DND-41 (cell line): Measurements from ENCODE around the gene CYP19A1.
"Not testable (repeated sequence)": the region's sequence is repeated elsewhere in the genome, so short reads cannot be mapped to it uniquely, and the experiment has no call there.

Source experiments
- ATAC-seq: fragments of 200-7000 bp; cut with Tn5 transposase; 3 replicates; pipeline ENCODE4 v1.9.1; 2021; ENCODE audit warnings: low read depth; ENCODE audit not compliant: insufficient read depth
- DNase-seq: peaks from one replicate; pipeline ENCODE4 v3.0.0-alpha.2; 2020
- H2AFZ ChIP-seq: 2 replicates; pipeline ENCODE4 v1.6.0; 2012; ENCODE audit warnings: low read depth, low read length
- H3K27ac ChIP-seq: 2 replicates; pipeline ENCODE4 v1.5.1; 2012; ENCODE audit warnings: low read length, inconsistent platforms
- H3K27me3 ChIP-seq: fragments of 200-600 bp; sonication (generic); 2 replicates; pipeline ENCODE4 v1.6.0; 2012; ENCODE audit warnings: low read length, mild to moderate bottlenecking, inconsistent platforms; ENCODE audit not compliant: insufficient read depth, poor library complexity
- H3K36me3 ChIP-seq: 2 replicates; pipeline ENCODE4 v1.5.1; 2012; ENCODE audit warnings: low read length, inconsistent platforms; ENCODE audit not compliant: insufficient read depth
- H3K4me1 ChIP-seq: 2 replicates; pipeline ENCODE4 v1.5.1; 2012; ENCODE audit warnings: mild to moderate bottlenecking, low read length; ENCODE audit not compliant: insufficient read depth
- H3K4me2 ChIP-seq: 2 replicates; pipeline ENCODE4 v1.6.0; 2012; ENCODE audit warnings: mild to moderate bottlenecking, moderate library complexity, low read length, inconsistent platforms; ENCODE audit not compliant: insufficient read depth
- H3K4me3 ChIP-seq, 2 experiments: fragments of 200-600 bp in 1 of 2; shearing (Covaris generic) in 1 of 2; 2 replicates each; pipeline ENCODE4 v1.5.1; 2012 to 2016; ENCODE audit warnings: inconsistent platforms in 2 of 2, low read length in 2 of 2, mild to moderate bottlenecking in 2 of 2, low read depth in 1 of 2, moderate library complexity in 1 of 2
- H3K79me2 ChIP-seq: 2 replicates; pipeline ENCODE4 v1.6.0; 2012; ENCODE audit warnings: low read length, inconsistent platforms; ENCODE audit not compliant: insufficient read depth
- H3K9ac ChIP-seq: 2 replicates; pipeline ENCODE4 v1.6.0; 2012; ENCODE audit warnings: low read depth, mild to moderate bottlenecking, inconsistent platforms, low read length, moderate library complexity
- H3K9me3 ChIP-seq: 2 replicates; pipeline ENCODE4 v1.5.1; 2012; ENCODE audit warnings: low read length, moderate library complexity, mild to moderate bottlenecking, inconsistent platforms; ENCODE audit not compliant: insufficient read depth, severe bottlenecking
- H4K20me1 ChIP-seq: 2 replicates; pipeline ENCODE4 v1.6.0; 2012; ENCODE audit warnings: low read length; ENCODE audit not compliant: insufficient read depth
- EZH2 ChIP-seq: IDR thresholded peaks from 3 replicates; pipeline ENCODE4 v1.6.1; 2012; ENCODE audit warnings: borderline replicate concordance, low read depth, mild to moderate bottlenecking, moderate library complexity, low read length, inconsistent platforms; ENCODE audit not compliant: severe bottlenecking
- TF ChIP-seq, protein P1 (sequence below): IDR thresholded peaks from 2 replicates; pipeline ENCODE4 v1.5.1; 2012; ENCODE audit warnings: borderline replicate concordance, low read length, moderate library complexity, mild to moderate bottlenecking; ENCODE audit not compliant: poor library complexity, severe bottlenecking; ENCODE audit errors: extremely low read depth

CYP19A1 gene

DNA sequence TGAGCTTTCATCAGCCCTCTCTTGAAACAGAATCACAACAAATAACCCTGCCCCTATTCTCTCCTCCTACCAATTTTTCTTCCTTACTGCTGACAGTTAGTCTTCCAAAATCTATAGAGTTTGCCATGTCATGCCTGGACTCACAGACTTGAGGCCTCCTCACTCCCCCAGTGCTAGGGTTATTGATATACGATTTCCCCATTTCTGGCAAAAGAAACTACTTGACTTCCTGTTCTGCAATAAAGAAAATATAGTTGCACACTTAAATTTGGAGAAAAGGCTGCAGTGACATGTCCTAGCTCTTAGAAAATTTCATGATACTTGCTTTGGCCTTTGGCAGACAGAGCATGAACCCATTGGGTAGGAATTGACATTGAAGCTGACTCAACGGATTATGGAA, 75.9 kb downstream of the CYP19A1 start:
- no peak overlapping the region for H3K4me3 ChIP-seq
- no peaks in the 10 kb centered on the region for H3K9me3 ChIP-seq
- peaks cover 14% of the 10 kb centered on the region for H3K27me3 ChIP-seq
- no peaks in the 10 kb centered on the region for H3K79me2 ChIP-seq
- H3K4me1 ChIP-seq, result no peaks in the 10 kb centered on the region
- TF ChIP-seq, protein P1, sequence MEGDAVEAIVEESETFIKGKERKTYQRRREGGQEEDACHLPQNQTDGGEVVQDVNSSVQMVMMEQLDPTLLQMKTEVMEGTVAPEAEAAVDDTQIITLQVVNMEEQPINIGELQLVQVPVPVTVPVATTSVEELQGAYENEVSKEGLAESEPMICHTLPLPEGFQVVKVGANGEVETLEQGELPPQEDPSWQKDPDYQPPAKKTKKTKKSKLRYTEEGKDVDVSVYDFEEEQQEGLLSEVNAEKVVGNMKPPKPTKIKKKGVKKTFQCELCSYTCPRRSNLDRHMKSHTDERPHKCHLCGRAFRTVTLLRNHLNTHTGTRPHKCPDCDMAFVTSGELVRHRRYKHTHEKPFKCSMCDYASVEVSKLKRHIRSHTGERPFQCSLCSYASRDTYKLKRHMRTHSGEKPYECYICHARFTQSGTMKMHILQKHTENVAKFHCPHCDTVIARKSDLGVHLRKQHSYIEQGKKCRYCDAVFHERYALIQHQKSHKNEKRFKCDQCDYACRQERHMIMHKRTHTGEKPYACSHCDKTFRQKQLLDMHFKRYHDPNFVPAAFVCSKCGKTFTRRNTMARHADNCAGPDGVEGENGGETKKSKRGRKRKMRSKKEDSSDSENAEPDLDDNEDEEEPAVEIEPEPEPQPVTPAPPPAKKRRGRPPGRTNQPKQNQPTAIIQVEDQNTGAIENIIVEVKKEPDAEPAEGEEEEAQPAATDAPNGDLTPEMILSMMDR, result no peak
- no peak for TF ChIP-seq EZH2
- no peak for DNase-seq
- no peak overlapping the region for H2AFZ ChIP-seq
- ATAC-seq, result no peak
- no peak overlapping the region for H3K27ac ChIP-seq
- no peaks in the 10 kb centered on the region for H4K20me1 ChIP-seq
- no peak overlapping the region for H3K4me2 ChIP-seq
- H3K9ac ChIP-seq, result no peak overlapping the region
- no peaks in the 10 kb centered on the region for H3K36me3 ChIP-seq

DNA sequence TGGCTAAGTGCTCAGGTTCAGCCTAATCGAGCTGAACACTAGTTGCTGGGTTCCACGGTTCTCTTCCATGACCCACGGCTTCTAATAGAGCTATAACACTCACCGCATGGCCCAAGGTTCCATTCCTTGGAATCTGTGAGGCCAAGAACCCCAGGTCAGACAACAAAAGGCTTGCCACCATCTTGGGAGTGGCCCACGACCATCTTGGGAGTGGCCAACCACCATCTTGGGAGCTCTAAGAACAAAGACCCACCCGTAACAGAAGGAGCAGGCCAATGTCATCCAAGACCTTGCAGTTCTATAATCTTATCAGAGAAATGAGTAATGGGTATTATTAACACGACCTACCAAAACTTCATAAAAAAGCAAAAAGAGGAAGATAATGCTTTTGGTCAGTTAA, 77.3 kb downstream of the CYP19A1 start:
- H3K9ac ChIP-seq, H2AFZ ChIP-seq, H3K79me2 ChIP-seq, H3K4me2 ChIP-seq, H3K4me3 ChIP-seq, H3K27me3 ChIP-seq, H3K27ac ChIP-seq, H3K4me1 ChIP-seq, DNase-seq, H3K9me3 ChIP-seq, H4K20me1 ChIP-seq, ATAC-seq, H3K36me3 ChIP-seq: not testable (repeated sequence)

DNA sequence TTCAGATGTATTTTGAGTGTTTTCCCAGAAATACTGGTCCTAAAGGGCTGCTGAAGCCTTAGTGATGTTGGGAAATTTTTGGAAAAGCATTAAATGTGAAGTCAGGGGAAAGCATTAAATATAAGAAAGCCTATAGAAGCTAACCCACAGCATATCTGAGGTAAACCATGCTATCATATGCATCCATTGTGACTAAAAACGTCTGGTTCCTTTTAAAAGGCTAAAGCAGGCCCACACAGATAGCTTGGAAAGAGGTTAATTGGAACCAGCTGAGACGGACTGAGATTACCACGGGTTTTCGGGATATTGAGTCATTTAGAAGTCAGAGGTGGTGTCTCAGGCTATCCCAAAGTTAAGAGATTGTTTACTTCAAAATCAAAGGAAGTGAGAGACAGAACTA, 78.2 kb downstream of the CYP19A1 start:
- no peak for ATAC-seq
- TF ChIP-seq, protein P1, result no peak
- no peak for TF ChIP-seq EZH2
- Histone ChIP-seq H3K9ac (no peak overlapping the region), H3K4me1 (no peaks in the 10 kb centered on the region), H2AFZ (no peak overlapping the region), H4K20me1 (no peaks in the 10 kb centered on the region), H3K79me2 (no peaks in the 10 kb centered on the region), H3K9me3 (no peaks in the 10 kb centered on the region), H3K4me3 (no peak overlapping the region), H3K36me3 (no peaks in the 10 kb centered on the region), H3K27me3 (peaks cover 3% of the 10 kb centered on the region), H3K4me2 (no peak overlapping the region), H3K27ac (no peak overlapping the region)
- DNase-seq, result no peak

DNA sequence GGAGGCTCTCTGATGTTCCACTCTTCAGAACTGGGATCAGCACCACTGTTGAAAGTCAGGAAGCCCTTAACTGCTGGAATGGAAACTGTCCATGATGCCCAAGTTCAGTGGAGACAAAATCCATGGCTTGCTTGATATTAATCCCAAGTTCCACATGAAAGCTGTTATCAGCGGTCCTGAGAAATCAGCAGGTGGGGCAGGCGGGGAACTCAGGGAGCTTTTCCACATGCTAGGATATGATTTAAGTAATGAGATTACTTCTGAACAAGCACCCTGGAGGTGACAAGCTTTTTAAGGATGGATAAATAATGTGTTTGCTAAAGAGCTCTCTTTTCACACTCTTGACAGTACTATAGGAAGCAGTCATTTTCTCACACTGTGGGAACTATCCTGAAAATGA, 82.9 kb downstream of the CYP19A1 start:
- H3K36me3 ChIP-seq, result no peaks in the 10 kb centered on the region
- no peaks in the 10 kb centered on the region for H3K27me3 ChIP-seq
- ATAC-seq (no peak), DNase-seq (no peak)
- no peak overlapping the region for H3K9ac ChIP-seq
- no peaks in the 10 kb centered on the region for H3K4me1 ChIP-seq
- H4K20me1 ChIP-seq, result no peaks in the 10 kb centered on the region
- H3K79me2 ChIP-seq, result no peaks in the 10 kb centered on the region
- H3K27ac ChIP-seq, result no peak overlapping the region
- H2AFZ ChIP-seq, result no peak overlapping the region
- no peak overlapping the region for H3K4me3 ChIP-seq
- no peak for TF ChIP-seq EZH2
- TF ChIP-seq, protein P1, result no peak
- H3K4me2 ChIP-seq, result no peak overlapping the region
- H3K9me3 ChIP-seq, result no peaks in the 10 kb centered on the region
